Hepatocyte (in vitro differentiated cells): Measurements from ENCODE around the gene RORC. TPM values are rescaled to one million over a fixed set of nuclear protein-coding genes. Genes with fewer than 3 reads are reported as not detected.

Experiments
- DNase-seq: peaks from one replicate; pipeline ENCODE4 v3.0.0-alpha.2; 2016; ENCODE audit warnings: low spot score
- H2AFZ ChIP-seq: fragments of 200-600 bp; sonication (generic); 2 replicates; pipeline ENCODE4 v1.6.0; 2016; ENCODE audit warnings: antibody characterized with exemption, mild to moderate bottlenecking
- H3K27ac ChIP-seq: fragments of 200-600 bp; sonication (generic); 2 replicates; pipeline ENCODE4 v1.5.1; 2016; ENCODE audit warnings: mild to moderate bottlenecking
- H3K27me3 ChIP-seq: fragments of 200-600 bp; sonication (generic); 2 replicates; pipeline ENCODE4 v1.6.1; 2016
- H3K36me3 ChIP-seq: fragments of 200-600 bp; sonication (generic); replicated peaks from 2 replicates; pipeline ENCODE4 v1.5.1; 2016; ENCODE audit warnings: low read depth; ENCODE audit not compliant: insufficient read depth
- H3K4me1 ChIP-seq: fragments of 200-600 bp; sonication (generic); 2 replicates; pipeline ENCODE4 v1.5.1; 2016; ENCODE audit warnings: mild to moderate bottlenecking, moderate library complexity; ENCODE audit not compliant: insufficient read depth
- H3K4me2 ChIP-seq: fragments of 200-600 bp; sonication (generic); 2 replicates; pipeline ENCODE4 v1.6.0; 2016
- H3K4me3 ChIP-seq: fragments of 200-600 bp; sonication (generic); 2 replicates; pipeline ENCODE4 v1.5.1; 2016; ENCODE audit warnings: mild to moderate bottlenecking
- H3K79me2 ChIP-seq: fragments of 200-600 bp; sonication (generic); 2 replicates; pipeline ENCODE4 v1.6.0; 2017; ENCODE audit warnings: mild to moderate bottlenecking
- H3K9me2 ChIP-seq: fragments of 200-600 bp; sonication (generic); replicated peaks from 2 replicates; pipeline ENCODE4 v1.6.0; 2017; ENCODE audit warnings: mild to moderate bottlenecking; ENCODE audit not compliant: insufficient read depth
- H3K9me3 ChIP-seq: fragments of 200-600 bp; sonication (generic); 2 replicates; pipeline ENCODE4 v1.5.1; 2016; ENCODE audit warnings: low read depth, mild to moderate bottlenecking
- H4K20me1 ChIP-seq: fragments of 200-600 bp; sonication (generic); 2 replicates; pipeline ENCODE4 v1.6.0; 2016; ENCODE audit warnings: mild to moderate bottlenecking; ENCODE audit not compliant: insufficient read depth, poor library complexity, severe bottlenecking
- EZH2 ChIP-seq: fragments of 200-600 bp; sonication (generic); IDR thresholded peaks from 2 replicates; pipeline ENCODE4 v1.6.1; 2016; ENCODE audit warnings: antibody characterized with exemption, mild to moderate bottlenecking, borderline replicate concordance
- EZH2phosphoT487 ChIP-seq: fragments of 200-600 bp; sonication (generic); IDR thresholded peaks from one replicate; pipeline ENCODE4 v1.6.1; 2018; ENCODE audit warnings: antibody characterized with exemption, mild to moderate bottlenecking, low read depth, moderate library complexity; ENCODE audit not compliant: unreplicated experiment, severe bottlenecking
- WGBS: methylation state at CpG from one replicate; pipeline ENCODE4 v1.1.6; 2016; ENCODE audit warnings: low lambda C conversion rate; ENCODE audit errors: missing lambda C conversion rate; 5-methylcytosine and 5-hydroxymethylcytosine counted together
- polyA plus RNA-seq: library from polyadenylated mRNA; unstranded; fragments of >200 nt; fragmentation: Nextera tagmentation; extraction: Ambion mirVana; gene quantifications from 2 replicates; pipeline ENCODE4 v1.2.1, GENCODE V29; 2016
- total RNA-seq: library from RNA; depleted of rRNA; stranded (reverse); fragments of >200 nt; gene quantifications from 2 replicates; pipeline ENCODE4 v1.2.3, GENCODE V29; 2014
- TF ChIP-seq, protein P1 (sequence below): fragments of 200-600 bp; sonication (generic); IDR thresholded peaks from 2 replicates; pipeline ENCODE4 v1.5.1; 2016; ENCODE audit warnings: antibody characterized with exemption, mild to moderate bottlenecking; ENCODE audit not compliant: poor library complexity

Gene RORC
- total and polyA plus RNA-seq, 2 experiments from 2014 or later = 0.60 to 1.3 TPM

DNA sequence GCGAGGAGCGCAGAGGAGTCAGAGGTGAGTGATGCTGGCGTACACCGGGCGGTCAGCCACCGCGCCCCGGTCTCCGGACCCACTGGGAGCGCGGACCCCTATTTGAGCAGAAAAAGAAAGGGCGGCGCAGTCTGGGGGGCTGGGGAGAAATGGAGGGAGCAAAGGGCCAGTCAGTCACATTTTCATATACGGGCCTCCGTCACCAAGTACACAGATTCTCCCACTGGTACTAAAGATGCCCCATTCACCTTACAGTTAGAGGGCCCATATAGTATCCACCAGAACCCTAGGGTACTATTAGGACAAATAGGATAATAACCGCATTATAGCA, 7.4 kb upstream of the RORC start:
- Histone ChIP-seq H3K4me3 (peak overlapping the region; percentile 5), H3K27me3 (peaks cover 27% of the 10 kb centered on the region), H3K4me2 (peak overlapping the region; percentile 91), H3K36me3 (no peaks in the 10 kb centered on the region), H3K9me3 (no peaks in the 10 kb centered on the region), H3K9me2 (no peaks in the 10 kb centered on the region), H3K27ac (peak overlapping the region; percentile 94), H3K79me2 (no peaks in the 10 kb centered on the region), H4K20me1 (no peaks in the 10 kb centered on the region), H3K4me1 (peaks cover 13% of the 10 kb centered on the region), H2AFZ (peak overlapping the region; percentile 44)
- WGBS = 12% methylated on average over 16 of the region's 16 CpGs
- TF ChIP-seq EZH2 (no peak), EZH2phosphoT487 (peak; percentile 18)
- TF ChIP-seq, protein P1, sequence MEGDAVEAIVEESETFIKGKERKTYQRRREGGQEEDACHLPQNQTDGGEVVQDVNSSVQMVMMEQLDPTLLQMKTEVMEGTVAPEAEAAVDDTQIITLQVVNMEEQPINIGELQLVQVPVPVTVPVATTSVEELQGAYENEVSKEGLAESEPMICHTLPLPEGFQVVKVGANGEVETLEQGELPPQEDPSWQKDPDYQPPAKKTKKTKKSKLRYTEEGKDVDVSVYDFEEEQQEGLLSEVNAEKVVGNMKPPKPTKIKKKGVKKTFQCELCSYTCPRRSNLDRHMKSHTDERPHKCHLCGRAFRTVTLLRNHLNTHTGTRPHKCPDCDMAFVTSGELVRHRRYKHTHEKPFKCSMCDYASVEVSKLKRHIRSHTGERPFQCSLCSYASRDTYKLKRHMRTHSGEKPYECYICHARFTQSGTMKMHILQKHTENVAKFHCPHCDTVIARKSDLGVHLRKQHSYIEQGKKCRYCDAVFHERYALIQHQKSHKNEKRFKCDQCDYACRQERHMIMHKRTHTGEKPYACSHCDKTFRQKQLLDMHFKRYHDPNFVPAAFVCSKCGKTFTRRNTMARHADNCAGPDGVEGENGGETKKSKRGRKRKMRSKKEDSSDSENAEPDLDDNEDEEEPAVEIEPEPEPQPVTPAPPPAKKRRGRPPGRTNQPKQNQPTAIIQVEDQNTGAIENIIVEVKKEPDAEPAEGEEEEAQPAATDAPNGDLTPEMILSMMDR = no peak
- DNase-seq = no peak

DNA sequence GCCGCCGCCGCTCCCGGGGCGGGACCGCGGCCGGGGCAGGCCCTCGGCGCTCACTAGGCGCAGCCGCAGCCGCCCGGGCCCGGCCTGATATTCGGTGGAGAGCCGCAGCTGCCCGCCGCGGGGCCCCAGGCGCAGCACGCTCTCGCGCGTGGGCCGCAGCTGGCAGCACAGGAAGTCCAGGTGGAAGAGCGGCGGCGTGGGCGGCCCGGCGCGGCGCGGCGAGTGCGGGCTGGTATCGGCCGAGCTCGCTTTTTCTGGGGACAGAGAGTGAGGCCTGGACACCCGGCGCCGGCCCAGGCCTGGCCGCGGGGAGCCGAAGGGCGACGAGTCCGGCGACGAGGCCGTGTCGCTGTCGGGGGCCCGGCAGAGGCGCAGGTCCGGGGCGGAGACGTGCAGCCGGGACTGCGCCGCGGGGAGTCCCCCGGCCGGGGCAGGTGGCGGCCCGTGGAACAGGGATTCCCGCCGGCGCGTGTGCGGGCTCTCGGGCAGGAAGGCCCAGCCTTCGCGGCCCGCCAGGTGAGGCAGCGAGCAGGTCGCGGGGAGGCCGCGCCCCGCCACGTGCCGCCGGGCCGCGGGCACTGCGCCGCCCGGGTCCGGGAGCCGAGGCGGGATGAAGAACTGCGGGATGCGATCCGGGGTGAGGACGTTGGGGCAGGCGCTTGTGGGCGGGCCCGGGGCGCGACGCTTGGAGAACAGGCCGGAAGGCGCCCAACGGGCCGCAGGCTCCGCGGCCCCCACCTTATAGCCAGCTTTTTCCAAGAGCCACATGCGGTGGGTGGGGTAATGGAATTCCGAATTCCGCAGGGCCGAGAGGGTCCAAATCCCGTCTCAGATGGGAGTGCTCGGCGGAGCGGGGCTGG, 6.8 kb upstream of the RORC start:
- Histone ChIP-seq H3K4me3 (no peak overlapping the region), H3K4me2 (peak overlapping the region; percentile 91), H3K4me1 (peaks cover 13% of the 10 kb centered on the region), H3K36me3 (no peaks in the 10 kb centered on the region), H3K27me3 (peaks cover 27% of the 10 kb centered on the region), H3K9me2 (no peaks in the 10 kb centered on the region), H4K20me1 (no peaks in the 10 kb centered on the region), H3K79me2 (no peaks in the 10 kb centered on the region), H3K27ac (no peak overlapping the region), H3K9me3 (no peaks in the 10 kb centered on the region), H2AFZ (peak overlapping the region; percentile 71)
- TF ChIP-seq EZH2 (peak; percentile 51), EZH2phosphoT487 (peak; percentile 78)
- TF ChIP-seq, protein P1 = no peak
- peak; percentile 64 for DNase-seq
- 2% methylated on average over 104 of the region's 117 CpGs for WGBS

DNA sequence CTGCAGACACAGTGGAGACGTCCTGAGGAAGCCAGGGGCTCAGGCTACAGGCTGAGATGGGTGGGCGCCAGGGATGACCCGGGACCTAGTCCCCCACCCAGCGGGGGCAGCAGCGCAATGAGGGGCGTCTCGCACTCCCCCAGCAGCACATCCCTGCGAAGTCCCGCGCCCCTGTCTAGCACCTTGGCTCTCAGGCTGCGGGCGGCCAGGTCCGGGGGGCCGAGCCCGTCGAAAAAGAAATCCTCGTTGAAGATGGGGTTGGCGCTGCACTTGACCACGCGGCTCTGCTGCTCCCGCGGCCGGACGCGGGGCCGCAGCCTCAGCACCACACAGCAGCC, 6.3 kb upstream of the RORC start:
- Histone ChIP-seq H3K9me3 (no peaks in the 10 kb centered on the region), H3K4me1 (peaks cover 13% of the 10 kb centered on the region), H2AFZ (no peak overlapping the region), H3K27me3 (peaks cover 27% of the 10 kb centered on the region), H3K27ac (no peak overlapping the region), H3K36me3 (no peaks in the 10 kb centered on the region), H3K4me2 (peak overlapping the region; percentile 91), H3K4me3 (no peak overlapping the region), H3K9me2 (no peaks in the 10 kb centered on the region), H3K79me2 (no peaks in the 10 kb centered on the region), H4K20me1 (no peaks in the 10 kb centered on the region)
- WGBS = 11% methylated on average over 26 of the region's 26 CpGs
- no peak for DNase-seq
- TF ChIP-seq, protein P1 = no peak
- peak; percentile 2 for TF ChIP-seq EZH2
- TF ChIP-seq EZH2phosphoT487 = no peak
